Dendritic cell treated with granulocyte-macrophage colony-stimulating factor and Interleukin-4, amounts not matched to agents 40 ng/mL and 50 ng/mL, for 4 days (primary cell): ENCODE measurements around the gene SEC22C.

Source experiments
- H3K27ac Mint-ChIP-seq: one replicate; pipeline ENCODE4 v1.8.0; 2022; ENCODE audit warnings: mild to moderate bottlenecking, mixed read lengths
- H3K27me3 Mint-ChIP-seq: one replicate; pipeline ENCODE4 v1.8.0; 2022; ENCODE audit warnings: mild to moderate bottlenecking, mixed read lengths
- H3K36me3 Mint-ChIP-seq: one replicate; pipeline ENCODE4 v1.8.0; 2022; ENCODE audit warnings: low read depth, mixed read lengths
- H3K4me1 Mint-ChIP-seq: one replicate; pipeline ENCODE4 v1.8.0; 2022; ENCODE audit warnings: low read depth, mixed read lengths
- H3K4me3 Mint-ChIP-seq: one replicate; pipeline ENCODE4 v1.8.0; 2022; ENCODE audit warnings: mild to moderate bottlenecking, moderate library complexity, mixed read lengths
- H3K9me3 Mint-ChIP-seq: one replicate; pipeline ENCODE4 v1.8.0; 2022; ENCODE audit warnings: mixed read lengths
- intact Hi-C: fragments of 100-400 bp; cut with micrococcal nuclease; formaldehyde crosslinking; loops from one replicate; pipeline ENCODE4 v1.15.0; 2022

SEC22C gene

DNA sequence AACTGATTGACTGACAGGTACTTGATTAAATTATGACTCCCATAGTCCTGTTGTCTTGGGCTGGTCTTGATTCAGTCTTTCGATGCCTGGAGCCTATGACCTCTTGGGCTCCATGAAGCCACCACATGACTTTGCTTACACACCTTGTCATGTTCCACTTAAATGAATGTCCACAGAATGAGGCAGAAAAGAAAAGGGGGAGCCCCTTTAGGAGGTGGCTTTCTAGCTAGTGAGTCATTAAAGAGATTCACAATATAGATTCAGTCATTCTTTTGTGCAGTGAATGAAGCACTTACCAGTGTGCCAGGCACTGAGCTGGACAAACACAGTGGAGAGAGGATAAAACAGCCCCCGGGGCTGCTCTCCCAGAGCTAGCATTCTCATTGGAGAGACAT lies 62.2 kb downstream of the SEC22C start:
- Mint-ChIP-seq H3K4me1 (peaks cover 48% of the 10 kb centered on the region), H3K4me3 (no peak overlapping the region), H3K27ac (no peak overlapping the region), H3K36me3 (no peaks in the 10 kb centered on the region), H3K27me3 (peaks cover 1% of the 10 kb centered on the region), H3K9me3 (no peaks in the 10 kb centered on the region)
- intact Hi-C loops = no loop called here

- intact Hi-C loops = no loop called here
- no peak overlapping the region for H3K4me3 Mint-ChIP-seq
- H3K9me3 Mint-ChIP-seq = no peaks in the 10 kb centered on the region
- peaks cover 48% of the 10 kb centered on the region for H3K4me1 Mint-ChIP-seq
- no peaks in the 10 kb centered on the region for H3K36me3 Mint-ChIP-seq
- peaks cover 2% of the 10 kb centered on the region for H3K27me3 Mint-ChIP-seq
- no peak overlapping the region for H3K27ac Mint-ChIP-seq
These were observed 62.8 kb downstream of the SEC22C start for GRCh38 chr3:42518800-42519567.

DNA sequence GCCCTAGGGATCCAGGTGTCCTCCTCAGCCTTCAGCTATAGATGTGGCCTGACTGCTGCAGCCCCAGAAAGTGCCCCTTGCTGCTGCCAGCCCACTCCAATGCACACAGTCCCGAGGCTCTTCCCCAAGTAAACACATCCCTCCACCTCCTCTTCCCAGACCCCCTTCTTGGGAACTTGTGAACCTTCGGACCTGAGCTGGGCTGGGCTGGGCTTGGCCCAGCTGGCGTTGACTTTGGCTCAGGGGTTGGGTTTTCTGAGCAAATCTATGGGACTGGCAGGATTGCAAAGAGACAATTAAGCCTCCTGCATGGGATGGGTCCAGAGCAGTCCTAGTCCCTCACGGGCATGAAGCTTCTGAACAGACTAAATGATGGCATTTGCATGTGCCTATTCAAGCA lies 64.7 kb downstream of the SEC22C start:
- intact Hi-C loops = no loop called here
- Mint-ChIP-seq H3K27me3 (peaks cover 2% of the 10 kb centered on the region), H3K4me3 (no peak overlapping the region), H3K27ac (no peak overlapping the region), H3K9me3 (no peaks in the 10 kb centered on the region), H3K4me1 (peaks cover 40% of the 10 kb centered on the region), H3K36me3 (no peaks in the 10 kb centered on the region)

- intact Hi-C loops = no loop called here
- Mint-ChIP-seq H3K4me3 (no peak overlapping the region), H3K9me3 (no peaks in the 10 kb centered on the region), H3K27ac (no peak overlapping the region), H3K36me3 (no peaks in the 10 kb centered on the region), H3K4me1 (peaks cover 45% of the 10 kb centered on the region), H3K27me3 (peaks cover 2% of the 10 kb centered on the region)
These were observed 65.3 kb downstream of the SEC22C start for GRCh38 chr3:42516443-42516842.

DNA sequence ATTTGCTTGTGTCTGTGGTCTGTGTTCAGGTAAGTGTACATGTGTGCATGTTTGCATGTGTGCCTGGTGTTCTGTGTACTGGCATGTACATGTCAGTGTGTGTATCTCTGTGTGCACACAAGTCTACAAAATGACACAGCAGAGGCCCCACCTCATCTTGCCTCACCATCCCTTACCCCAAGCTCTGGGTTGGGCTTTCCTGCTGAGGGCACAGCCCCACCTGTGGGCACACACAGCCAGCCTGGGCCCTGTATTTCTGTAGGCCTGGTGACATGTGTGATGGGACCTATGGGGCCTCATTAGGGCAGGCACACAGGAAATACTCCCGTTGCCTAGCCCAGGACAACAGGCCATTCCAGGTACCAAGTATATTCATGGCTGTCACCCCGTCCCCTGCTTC lies 65.8 kb downstream of the SEC22C start:
- intact Hi-C loops = no loop called here
- Mint-ChIP-seq H3K27ac (no peak overlapping the region), H3K4me1 (peaks cover 45% of the 10 kb centered on the region), H3K27me3 (peaks cover 2% of the 10 kb centered on the region), H3K4me3 (no peak overlapping the region), H3K36me3 (no peaks in the 10 kb centered on the region), H3K9me3 (no peaks in the 10 kb centered on the region)

- Mint-ChIP-seq H3K27ac (no peak overlapping the region), H3K4me1 (peaks cover 47% of the 10 kb centered on the region), H3K36me3 (no peaks in the 10 kb centered on the region), H3K27me3 (peaks cover 2% of the 10 kb centered on the region), H3K9me3 (no peaks in the 10 kb centered on the region), H3K4me3 (no peak overlapping the region)
- intact Hi-C loops = no loop called here
These were observed 66.3 kb downstream of the SEC22C start for GRCh38 chr3:42515391-42515916.

GRCh38 chr3:42514876-42515275 lies 66.9 kb downstream of the SEC22C start:
- no peak overlapping the region for H3K4me3 Mint-ChIP-seq
- H3K36me3 Mint-ChIP-seq = no peaks in the 10 kb centered on the region
- H3K27me3 Mint-ChIP-seq = peaks cover 2% of the 10 kb centered on the region
- intact Hi-C loops = no loop called here
- H3K27ac Mint-ChIP-seq = no peak overlapping the region
- H3K9me3 Mint-ChIP-seq = no peaks in the 10 kb centered on the region
- H3K4me1 Mint-ChIP-seq = peaks cover 47% of the 10 kb centered on the region

- no peaks in the 10 kb centered on the region for H3K36me3 Mint-ChIP-seq
- H3K27ac Mint-ChIP-seq = no peak overlapping the region
These were observed 68.2 kb downstream of the SEC22C start for GRCh38 chr3:42513521-42513920.

DNA sequence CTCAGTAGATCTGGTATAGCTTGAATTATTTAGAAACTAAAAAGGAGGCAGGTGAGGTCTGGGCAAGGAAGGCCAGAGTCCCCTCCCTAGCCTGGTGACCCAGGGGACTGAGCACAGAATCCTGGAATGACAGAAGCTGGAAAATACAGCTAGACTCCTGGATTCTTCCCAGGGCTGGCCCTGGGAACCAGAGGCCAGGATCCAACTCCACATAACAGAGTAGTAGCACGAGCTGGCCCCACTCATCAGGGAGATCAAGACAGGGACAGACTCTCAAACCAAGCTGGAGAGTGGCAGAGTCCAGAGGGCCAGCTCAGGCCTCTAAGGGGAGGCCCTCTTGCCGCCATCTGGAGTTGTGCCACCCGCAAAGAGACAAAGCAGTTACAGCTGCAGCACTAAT lies 68.6 kb downstream of the SEC22C start:
- peaks cover 46% of the 10 kb centered on the region for H3K4me1 Mint-ChIP-seq
- intact Hi-C loops = no loop called here
- no peak overlapping the region for H3K27ac Mint-ChIP-seq
- H3K36me3 Mint-ChIP-seq = no peaks in the 10 kb centered on the region
- H3K4me3 Mint-ChIP-seq = no peak overlapping the region
- no peaks in the 10 kb centered on the region for H3K9me3 Mint-ChIP-seq
- peaks cover 2% of the 10 kb centered on the region for H3K27me3 Mint-ChIP-seq

More at GRCh38 chr3:42513521-42513920, 68.2 kb downstream of the SEC22C start:
- intact Hi-C loops = no loop called here
- no peak overlapping the region for H3K4me3 Mint-ChIP-seq
- H3K27me3 Mint-ChIP-seq = peaks cover 2% of the 10 kb centered on the region
- no peaks in the 10 kb centered on the region for H3K9me3 Mint-ChIP-seq
- peaks cover 47% of the 10 kb centered on the region for H3K4me1 Mint-ChIP-seq

DNA sequence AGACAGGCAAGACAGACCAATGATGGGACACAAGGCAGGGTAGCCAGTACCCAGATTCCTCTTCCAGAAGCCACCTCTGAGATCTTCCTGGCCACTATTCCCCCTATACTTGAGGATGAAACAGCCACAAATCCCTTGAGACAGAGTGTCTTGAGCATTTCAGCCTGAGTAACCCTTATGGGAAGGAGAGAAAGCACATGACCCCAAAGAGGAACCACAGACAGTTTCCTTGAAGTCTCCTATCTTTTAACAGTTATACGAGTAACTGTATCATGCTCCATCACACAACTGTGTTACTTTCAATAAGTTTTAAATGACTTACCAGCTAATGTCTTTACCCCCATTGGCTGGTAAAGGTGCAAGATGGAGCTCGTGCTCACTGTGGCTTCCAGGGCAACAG lies 70.0 kb downstream of the SEC22C start:
- Mint-ChIP-seq H3K4me1 (peaks cover 57% of the 10 kb centered on the region), H3K36me3 (no peaks in the 10 kb centered on the region), H3K9me3 (no peaks in the 10 kb centered on the region), H3K27ac (no peak overlapping the region), H3K27me3 (peaks cover 3% of the 10 kb centered on the region), H3K4me3 (no peak overlapping the region)
- intact Hi-C loops = no loop called here

GRCh38 chr3:42511201-42511600 lies 70.6 kb downstream of the SEC22C start:
- Mint-ChIP-seq H3K27ac (no peak overlapping the region), H3K4me3 (no peak overlapping the region), H3K36me3 (no peaks in the 10 kb centered on the region)

DNA sequence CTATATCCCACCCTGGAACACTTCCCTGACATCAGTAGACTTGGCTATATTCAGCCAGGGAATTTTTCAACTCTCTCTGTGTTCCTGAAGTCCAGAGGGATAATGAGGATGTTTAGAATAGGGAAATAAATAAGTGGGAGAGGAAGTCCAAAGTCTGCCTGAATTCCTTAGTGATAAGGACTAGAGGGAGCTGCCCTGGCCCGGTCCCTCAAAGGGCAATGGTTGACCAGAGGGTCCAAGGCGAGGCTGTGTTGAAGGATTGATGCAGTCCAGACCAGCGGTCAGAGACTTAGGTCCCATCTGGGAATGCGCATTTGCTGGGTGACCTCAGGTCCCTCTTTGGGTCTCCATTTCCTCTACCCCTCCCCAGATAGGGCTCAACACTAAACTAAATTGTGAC lies 71.4 kb downstream of the SEC22C start:
- H3K9me3 Mint-ChIP-seq = no peaks in the 10 kb centered on the region
- no peak overlapping the region for H3K4me3 Mint-ChIP-seq
- intact Hi-C loops = no loop called here
- no peak overlapping the region for H3K27ac Mint-ChIP-seq
- H3K27me3 Mint-ChIP-seq = peaks cover 3% of the 10 kb centered on the region
- H3K36me3 Mint-ChIP-seq = no peaks in the 10 kb centered on the region
- H3K4me1 Mint-ChIP-seq = peaks cover 67% of the 10 kb centered on the region

More at GRCh38 chr3:42511201-42511600, 70.6 kb downstream of the SEC22C start:
- Mint-ChIP-seq H3K4me1 (peaks cover 60% of the 10 kb centered on the region), H3K27me3 (peaks cover 3% of the 10 kb centered on the region), H3K9me3 (no peaks in the 10 kb centered on the region)
- intact Hi-C loops = no loop called here

- Mint-ChIP-seq H3K36me3 (no peaks in the 10 kb centered on the region), H3K4me1 (peaks cover 66% of the 10 kb centered on the region), H3K27me3 (peaks cover 1% of the 10 kb centered on the region), H3K4me3 (no peak overlapping the region), H3K9me3 (no peaks in the 10 kb centered on the region), H3K27ac (no peak overlapping the region)
- intact Hi-C loops = no loop called here
These were observed 72.7 kb downstream of the SEC22C start for GRCh38 chr3:42509111-42509510.

GRCh38 chr3:42508562-42508961 lies 73.2 kb downstream of the SEC22C start:
- H3K27me3 Mint-ChIP-seq = peaks cover 1% of the 10 kb centered on the region
- no peaks in the 10 kb centered on the region for H3K36me3 Mint-ChIP-seq
- H3K4me1 Mint-ChIP-seq = peaks cover 66% of the 10 kb centered on the region
- intact Hi-C loops = no loop called here
- no peak overlapping the region for H3K27ac Mint-ChIP-seq
- no peak overlapping the region for H3K4me3 Mint-ChIP-seq
- H3K9me3 Mint-ChIP-seq = no peaks in the 10 kb centered on the region
